Activated CD8-positive, alpha-beta memory T cell treated with anti-CD3 and anti-CD28 coated beads, Interleukin-2, amount 50 U/mL, for 24 hours (primary cell): Measurements from ENCODE around the gene PTEN.

Source experiments
- DNase-seq: peaks from one replicate; pipeline ENCODE4 v3.0.0-alpha.2; 2020; ENCODE audit errors: extremely low read depth

Gene PTEN

DNA sequence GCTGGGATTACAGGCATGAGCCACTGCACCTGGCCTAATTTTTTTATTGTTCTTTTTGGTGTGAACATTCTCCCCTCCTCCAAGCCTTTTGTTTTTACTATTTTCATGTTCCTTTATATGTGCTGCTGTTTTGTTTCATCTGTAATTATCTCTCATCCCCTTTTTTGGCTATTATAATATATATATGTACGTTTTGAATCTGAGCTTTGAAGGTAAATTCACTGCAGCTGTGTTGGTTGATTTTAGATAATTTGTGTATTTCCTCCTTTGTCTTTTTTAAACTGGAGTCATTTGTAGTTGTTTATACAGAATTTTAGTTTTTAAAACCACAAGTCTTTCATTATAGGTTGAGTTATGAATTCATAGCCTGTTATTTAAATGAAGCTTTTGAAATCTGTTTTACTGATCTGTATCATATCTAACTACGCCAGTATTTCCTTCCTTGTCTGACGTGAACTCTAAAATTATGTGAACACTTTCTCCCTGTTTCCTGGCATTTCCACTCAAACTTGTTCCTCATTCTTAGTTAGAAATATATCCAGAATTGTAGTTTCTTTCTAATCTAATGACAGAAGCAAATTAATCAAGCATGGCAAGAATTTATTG, 54.9 kb downstream of the PTEN start:
- no peak for DNase-seq

DNA sequence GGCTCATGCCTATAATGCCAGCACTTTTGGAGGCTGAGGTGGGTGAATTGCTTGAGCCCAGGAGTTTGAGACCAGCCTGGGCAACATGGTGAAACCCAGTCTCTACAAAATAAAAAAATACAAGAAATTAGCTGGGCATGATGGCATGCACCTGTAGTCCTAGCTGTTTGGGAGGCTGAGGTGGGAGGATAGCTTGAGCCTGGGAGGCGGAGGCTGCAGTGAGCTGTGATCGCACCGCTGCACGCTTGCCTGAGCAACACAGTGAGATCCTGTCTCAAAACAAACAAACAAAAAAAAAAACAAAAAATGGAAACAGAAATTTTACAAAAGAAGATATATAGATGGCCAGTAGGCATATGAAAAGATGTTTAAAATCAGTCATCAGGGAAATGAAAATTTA, 57.1 kb downstream of the PTEN start:
- no peak for DNase-seq

DNA sequence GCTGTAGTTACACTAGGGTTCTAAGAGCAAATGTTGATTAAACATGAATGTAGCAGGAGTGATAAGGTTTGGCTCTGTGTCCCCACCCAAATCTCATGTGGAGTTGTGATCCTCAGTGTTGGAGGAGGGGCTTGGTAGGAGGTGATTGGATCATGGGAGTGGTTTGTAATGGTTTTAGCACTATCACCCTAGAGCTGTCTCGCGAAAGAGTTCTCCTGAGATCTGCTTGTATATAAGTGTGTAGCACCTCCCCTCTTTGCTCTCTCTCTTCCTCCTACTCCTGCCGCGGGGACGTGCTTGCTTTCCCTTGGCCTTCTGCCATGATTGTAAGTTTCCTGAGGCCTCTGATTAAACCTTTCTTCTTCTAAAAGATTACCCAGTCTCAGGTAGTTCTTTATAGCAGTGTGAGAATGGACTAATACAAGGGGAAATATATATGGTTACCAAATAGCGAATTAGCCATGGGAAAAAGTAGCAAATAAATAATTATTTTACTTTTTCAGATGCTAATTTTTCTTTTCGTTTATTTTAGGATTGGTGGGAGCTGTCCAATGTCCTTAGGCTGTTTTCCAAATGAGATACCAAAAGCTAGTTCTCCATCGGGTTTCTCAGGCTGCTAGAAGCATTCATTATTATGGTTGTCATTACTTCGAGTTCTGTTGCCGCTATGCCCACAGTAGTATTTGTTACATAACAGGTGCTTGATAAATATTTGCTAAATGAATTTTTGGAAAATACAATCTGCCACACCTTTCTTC, 58.7 kb downstream of the PTEN start:
- no peak for DNase-seq

DNA sequence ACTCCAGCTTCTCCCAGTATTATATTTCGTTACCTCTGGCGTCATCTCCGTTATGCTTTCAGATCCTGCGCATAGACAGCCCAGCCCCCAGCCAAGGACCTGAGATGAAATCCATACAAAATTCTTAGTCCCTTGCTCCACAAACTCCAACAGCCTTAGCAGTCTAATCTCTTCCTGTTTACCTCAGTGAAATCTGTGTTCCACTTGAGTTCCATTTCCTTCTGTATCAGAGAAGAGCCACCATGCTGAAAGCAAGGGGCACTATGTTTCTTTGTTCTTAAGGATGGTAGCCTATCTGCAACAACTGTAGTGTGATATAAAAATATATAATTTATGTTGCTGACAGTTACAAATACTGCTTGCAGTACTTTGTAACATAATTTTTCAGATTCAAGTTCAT, 59.8 kb downstream of the PTEN start:
- no peak for DNase-seq

DNA sequence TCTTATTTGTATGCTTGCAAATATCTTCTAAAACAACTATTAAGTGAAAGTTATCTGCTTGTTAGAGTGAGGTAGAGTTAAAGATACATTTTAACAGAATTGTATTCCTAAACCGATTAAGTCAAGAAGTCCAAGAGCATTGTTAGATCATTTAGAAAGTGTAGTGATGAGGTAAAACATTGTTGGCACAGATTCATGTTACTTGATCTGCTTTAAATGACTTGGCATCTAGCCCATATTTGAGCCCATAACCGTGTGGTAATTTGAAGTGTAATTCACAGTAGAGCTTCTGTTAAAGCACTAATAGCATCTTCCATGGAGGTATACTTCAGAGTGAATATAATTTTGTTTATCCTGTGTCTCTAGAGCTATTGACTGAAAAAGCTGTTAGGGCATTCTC, 62.1 kb downstream of the PTEN start:
- DNase-seq = no peak

DNA sequence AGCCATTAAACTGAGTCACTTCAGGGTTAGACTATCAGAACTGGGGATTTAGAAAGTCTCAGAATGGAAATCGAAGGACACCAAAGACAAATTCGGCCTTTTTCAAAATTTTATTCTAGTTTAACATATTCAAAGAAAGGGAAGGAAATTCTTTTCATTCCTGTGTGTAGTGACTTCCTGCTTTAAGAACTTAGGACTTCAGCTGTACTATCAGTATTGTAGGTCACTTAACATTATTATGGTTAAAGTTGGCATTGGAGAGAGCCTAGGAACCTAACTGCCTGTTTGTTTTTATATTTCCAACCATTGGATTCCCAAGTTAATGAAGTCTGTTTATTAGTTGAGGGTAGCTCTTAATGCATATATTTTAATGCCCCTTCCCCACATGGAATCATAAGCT, 63.7 kb downstream of the PTEN start:
- no peak for DNase-seq

DNA sequence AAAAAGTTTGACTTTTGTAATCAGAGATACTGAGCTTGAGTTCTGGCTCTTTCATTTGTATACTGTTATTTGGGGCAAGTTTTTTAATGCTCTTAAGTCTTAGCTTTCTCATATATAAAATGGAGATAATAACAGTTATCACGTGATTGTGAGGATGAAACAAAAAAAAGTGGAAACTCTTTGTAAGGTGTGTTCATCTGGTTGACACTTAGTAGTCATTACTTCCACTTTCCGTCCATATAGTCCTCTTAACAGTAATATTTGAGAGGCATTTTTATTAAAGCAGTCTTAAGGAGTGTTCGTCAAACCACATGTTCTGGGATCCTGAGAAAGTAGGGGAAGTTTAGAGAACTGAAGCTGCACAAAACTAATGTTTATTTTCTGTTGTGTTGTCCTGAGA, 65.6 kb downstream of the PTEN start:
- DNase-seq = no peak

DNA sequence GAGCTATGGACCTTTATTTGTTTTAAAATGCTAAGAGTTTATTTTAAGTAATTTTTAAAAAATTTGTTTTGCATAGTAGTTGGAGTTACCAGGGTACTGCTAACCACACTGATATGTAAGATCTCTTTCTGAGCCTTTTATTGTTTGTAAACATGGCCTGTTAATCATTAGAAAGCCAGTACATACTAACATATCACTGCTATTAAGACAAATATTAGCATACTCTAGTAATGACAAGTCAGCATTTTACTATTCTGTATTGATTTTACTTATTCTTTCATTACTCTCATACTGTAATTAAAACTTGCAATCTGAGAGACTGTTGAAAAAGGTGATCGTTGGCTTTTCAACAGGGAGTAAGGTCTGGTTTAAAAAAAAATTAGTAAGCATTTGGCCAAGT, 66.7 kb downstream of the PTEN start:
- no peak for DNase-seq

DNA sequence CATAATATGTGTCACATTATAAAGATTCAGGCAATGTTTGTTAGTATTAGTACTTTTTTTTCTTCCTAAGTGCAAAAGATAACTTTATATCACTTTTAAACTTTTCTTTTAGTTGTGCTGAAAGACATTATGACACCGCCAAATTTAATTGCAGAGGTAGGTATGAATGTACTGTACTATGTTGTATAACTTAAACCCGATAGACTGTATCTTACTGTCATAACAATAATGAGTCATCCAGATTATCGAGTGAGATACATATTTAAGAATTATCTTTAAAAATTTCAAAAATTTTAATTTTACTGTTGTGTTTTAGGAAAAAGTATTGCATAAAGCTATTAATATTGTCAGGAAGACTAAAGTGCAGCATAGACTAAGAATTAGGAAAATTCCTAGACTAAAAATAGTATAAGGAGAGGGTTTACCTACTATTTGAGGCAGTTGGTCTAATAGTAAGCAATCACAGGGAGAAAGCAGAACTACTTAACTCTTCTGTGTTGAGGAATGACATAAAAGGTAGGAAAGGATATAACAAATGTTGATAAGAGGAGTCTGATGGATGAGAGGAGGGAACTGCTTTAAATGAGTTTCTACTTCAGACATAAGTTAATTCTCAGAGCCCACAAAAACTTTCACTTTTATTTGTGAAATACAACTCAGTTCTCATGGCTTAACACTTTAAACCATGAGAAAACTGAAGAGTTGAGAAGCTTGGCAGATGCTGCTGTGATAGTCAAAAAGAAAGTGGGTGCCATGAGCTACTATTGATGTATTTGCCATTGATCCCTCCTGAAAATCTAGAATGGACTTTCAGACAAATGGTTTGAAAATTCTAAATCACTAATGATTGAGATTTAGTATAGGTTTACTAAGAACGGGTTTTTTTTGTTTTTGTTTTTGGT, 67.8 kb downstream of the PTEN start:
- DNase-seq = no peak

DNA sequence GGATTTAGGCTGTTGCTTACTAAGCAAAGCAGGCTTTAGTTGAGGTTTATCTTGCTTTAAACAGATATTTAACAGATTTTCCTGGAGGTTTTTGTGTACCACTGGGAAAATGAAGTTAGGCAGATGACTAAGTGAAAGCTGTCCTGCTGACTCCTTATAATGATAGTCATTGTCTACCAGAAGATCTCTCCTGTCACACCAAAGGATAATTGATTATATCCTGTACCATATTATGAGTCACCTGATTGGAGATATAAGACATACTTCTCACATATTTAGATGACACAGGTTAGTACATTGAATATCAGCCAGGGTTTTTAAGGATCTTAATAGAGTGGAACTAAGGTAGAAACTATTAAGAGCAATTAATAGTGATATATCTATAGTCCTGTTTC, 68.4 kb downstream of the PTEN start:
- DNase-seq = no peak

DNA sequence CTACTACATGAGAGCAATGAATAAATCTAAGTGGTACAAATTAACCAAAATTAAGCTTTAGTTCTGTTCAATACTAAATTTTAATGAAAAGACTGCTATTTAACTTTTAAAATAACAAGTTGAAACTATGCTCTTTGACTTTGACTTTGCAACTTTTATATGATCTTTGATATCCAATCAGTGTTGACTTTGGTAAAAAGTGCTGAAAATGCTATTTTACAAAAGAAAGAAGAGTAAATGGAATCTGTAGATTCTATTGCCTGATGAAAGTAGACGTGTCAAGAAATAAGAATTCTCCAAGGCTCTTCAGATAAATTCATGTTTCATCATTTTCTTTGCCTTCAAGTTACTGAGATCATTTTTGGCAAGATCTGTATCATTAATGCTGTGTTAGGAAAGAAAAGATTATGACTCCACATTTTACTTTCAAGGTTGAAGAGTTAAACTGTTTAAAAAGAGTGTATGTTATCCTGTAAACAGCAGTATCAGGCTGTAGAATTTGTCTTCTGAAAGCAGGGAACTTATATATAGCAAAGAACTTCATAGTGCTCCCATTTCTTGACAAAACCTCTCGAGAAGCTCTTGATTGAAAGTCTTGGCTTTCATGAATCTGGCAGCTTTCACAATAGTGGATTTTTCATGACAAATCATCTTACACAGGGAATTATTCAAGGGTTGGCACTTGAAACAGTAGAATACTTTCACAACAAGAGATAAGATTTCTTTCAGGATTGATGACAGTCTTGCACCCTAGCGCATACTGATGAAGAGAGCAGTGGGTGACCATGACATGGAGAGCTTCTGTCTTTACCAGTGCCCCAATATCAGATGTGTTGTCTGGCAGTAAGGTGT, 72.1 kb downstream of the PTEN start:
- DNase-seq = no peak

DNA sequence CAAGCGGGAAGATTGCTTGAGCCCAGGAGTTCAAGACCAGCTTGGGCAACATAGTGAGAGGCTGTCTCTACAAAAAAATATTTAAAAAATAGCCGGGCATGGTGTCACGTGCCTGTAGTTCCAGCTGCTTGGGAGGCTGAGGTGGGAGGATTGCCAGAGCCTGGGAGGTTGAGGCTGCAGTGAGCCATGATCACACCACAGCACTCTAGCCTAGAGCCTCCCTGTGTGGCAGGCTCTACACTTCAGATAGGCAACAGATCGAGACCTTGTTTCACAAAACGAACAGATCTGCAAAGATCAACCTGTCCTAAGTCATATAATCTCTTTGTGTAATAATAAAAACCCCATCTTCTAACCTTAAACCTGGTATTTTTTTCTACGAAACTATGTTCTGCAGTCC, 76.8 kb downstream of the PTEN start:
- DNase-seq = no peak

DNA sequence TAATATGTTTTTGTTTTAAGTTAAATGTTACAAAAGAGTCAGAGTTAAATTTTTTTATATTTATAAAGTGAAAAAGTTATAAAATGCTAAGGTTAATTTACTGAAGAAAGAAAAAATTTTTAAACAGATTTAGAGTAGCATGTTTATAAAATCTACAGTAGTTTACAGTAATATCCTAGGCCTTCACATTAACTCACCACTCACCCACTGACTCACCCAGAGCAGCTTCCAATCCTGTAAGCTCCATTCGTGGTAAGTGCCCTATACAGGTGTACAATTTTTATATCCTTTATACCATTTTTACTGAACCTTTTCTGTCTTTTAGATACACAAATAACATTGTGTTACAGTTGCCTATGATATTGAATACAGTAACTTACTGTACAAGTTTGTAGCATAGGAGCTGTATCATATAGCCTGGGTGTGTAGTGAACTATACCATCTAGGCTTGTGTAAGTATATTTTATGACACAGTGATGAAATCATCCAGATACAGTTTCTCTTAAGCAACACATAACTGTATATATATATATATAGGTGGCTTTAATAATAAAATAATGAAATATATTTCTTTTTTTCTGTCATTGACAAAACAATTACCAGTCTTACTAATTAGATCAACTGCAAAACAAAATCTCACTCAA, 79.6 kb downstream of the PTEN start:
- DNase-seq = no peak

DNA sequence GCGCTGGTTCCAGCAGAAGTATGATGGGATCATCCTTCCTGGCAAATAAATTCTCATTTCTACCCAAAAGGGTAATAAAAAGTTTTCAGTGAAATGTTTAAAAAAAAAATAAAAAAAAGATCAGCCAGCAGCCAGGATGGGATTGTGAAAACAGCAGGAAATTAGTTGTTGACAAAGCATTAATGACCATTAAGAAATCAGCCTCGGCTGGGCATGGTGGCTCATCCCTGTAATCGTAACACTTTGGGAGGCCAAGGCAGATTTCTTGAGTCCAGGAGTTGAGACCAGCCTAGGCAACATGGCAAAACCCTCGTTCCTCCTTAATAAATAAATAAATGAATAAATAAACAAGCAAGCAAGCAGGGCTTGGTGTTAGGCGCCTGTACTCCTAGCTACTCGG, 82.6 kb downstream of the PTEN start:
- DNase-seq = no peak

DNA sequence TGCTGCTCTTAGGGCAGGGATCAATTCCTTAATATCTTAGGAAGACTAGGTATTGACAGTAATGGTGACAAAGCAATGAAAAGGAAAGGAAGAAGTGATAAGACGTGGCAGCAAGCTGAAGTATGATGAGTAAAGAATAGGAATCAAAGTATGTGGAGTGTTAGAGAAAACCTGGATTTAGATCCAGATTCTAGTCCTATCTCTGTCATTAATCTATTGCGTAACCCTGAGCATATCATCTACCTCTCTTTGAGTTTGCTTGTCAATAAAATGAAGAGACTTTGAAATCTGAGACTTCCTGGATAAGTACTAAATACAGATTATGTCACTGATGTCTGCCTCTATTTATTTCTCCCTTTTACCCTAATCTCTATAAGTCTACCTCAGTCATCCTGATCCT, 89.2 kb downstream of the PTEN start:
- DNase-seq = no peak

DNA sequence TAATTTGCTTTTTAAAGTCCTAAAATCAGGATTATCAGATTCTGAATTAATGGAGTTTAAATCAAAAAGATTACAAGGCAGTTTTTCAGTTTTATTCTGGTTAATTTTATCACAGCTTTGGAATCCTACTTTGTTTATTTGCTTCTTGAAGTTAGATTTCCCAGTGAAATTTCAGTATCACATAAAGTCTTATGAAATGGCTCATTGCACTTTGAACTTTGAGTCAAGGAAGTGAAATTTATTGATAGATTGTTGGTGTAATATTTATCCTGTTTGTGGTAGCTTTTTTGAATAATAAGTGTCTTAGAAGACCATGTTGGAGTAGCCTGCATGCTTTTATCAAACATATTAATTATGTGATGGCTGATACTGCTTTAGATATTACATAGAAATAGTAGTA, 92.6 kb downstream of the PTEN start:
- no peak for DNase-seq

DNA sequence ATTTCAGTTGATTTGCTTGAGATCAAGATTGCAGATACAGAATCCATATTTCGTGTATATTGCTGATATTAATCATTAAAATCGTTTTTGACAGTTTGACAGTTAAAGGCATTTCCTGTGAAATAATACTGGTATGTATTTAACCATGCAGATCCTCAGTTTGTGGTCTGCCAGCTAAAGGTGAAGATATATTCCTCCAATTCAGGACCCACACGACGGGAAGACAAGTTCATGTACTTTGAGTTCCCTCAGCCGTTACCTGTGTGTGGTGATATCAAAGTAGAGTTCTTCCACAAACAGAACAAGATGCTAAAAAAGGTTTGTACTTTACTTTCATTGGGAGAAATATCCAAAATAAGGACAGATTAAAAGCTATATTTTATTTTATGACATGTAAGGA, 94.3 kb downstream of the PTEN start:
- DNase-seq = no peak

DNA sequence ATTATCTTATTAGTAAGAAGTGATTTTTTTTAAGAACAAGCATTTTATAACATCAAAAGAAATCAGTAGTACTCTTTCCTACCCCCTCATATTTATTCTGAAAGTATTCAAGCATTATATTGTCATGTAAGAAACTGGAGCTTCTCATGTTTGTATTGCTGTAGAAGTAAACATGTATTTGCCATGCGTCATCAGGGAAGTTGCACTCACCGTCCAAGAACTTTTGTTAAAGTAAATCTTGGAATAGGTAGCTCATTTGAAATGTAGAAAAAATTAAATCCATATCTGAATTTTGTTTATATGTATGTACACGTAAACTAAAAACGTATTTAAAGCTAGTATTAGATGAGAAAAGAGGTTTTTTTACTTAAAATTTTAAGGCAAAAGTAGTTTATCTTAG, 96.8 kb downstream of the PTEN start:
- DNase-seq = no peak

DNA sequence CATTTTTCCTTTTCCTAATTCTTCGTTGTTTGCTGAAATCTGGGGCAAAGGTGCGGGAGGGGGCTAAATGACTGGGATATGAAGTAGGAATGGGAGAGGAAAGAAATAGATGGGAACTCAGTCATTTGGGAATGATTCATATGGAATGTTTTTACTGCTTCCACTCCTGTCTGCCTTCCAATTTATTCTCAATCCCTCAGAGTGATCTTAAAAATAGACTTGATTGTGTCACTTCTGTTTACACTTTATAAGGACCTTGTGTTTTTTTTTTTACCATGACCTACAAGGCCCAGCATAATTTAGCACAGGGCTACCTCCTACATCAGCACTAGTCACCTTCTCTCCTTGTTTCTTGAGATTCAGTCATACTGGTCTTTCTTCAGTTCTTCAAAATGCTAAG, 97.9 kb downstream of the PTEN start:
- no peak for DNase-seq

DNA sequence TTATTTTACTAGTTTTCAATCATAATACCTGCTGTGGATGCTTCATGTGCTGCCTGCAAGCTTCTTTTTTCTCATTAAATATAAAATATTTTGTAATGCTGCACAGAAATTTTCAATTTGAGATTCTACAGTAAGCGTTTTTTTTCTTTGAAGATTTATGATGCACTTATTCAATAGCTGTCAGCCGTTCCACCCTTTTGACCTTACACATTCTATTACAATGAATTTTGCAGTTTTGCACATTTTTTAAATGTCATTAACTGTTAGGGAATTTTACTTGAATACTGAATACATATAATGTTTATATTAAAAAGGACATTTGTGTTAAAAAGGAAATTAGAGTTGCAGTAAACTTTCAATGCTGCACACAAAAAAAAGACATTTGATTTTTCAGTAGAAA, 103.0 kb downstream of the PTEN start:
- no peak for DNase-seq

DNA sequence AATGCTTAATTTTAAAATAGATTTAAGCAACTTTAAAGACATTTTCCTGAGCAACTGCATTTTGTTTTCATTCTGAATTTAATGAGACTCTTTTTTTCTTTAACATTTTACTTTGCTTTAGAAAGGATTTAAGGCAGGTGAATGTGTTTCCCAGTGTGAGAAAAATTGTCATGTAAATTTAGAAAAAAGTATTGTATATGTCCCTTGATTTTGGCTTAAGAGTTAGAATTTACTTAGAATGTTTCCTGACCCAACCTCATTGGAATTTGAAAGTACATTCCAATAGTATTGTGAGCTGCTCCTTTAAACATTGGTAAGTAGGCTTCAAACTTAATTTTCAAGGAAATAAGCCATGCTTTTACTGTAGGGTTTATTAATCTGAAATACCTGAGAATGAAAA, 110.2 kb downstream of the PTEN start:
- DNase-seq = no peak

DNA sequence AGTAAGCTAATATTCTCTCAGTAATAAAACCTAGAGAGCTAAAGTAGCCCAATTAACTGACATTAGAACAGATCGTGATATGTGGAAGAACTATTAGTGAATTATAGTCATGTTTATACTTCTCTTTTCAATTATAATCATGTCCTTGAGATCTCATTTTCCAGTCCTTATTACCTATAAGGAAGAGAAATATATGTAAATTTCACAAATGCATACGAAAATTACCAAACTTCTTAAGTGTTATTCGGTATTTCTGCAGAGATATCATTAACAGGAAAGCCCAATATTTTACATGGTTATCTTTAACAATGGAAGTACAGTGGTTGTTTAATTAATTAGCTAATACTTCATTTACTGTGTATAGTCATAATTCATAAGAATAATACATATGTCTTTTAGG, 110.7 kb downstream of the PTEN start:
- no peak for DNase-seq
